GM23248 (cell line): ENCODE results near the gene TWIST2.

Experiments
- EZH2 ChIP-seq: fragments of 200-600 bp; sonication (generic); IDR thresholded peaks from 2 replicates; pipeline ENCODE4 v1.6.1; 2018; ENCODE audit warnings: antibody characterized with exemption, mild to moderate bottlenecking; ENCODE audit not compliant: insufficient read depth, poor library complexity, severe bottlenecking
- EZH2phosphoT487 ChIP-seq: fragments of 200-600 bp; sonication (generic); IDR thresholded peaks from 2 replicates; pipeline ENCODE4 v1.6.1; 2018; ENCODE audit warnings: antibody characterized with exemption, moderate library complexity, mild to moderate bottlenecking, low read depth; ENCODE audit not compliant: insufficient read depth

DNA sequence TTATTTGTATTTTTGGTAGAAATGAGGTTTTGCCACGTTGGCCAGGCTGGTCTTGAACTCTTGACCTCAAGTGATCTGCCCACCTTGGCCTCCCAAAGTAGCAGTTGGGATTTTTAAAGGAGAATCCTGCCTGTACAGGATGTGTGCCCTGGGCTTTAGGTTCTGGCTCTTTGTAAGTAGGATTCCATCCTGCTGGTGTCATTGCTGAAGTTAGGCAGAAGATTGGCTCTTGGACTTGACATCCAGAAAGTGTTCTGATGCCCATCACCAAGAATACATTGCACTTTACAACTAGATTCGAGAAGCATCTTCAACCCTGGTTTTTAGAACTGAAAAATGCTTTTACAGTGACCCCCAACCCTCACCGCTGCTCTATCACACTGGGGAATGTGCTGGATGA, 4.4 kb upstream of the TWIST2 start:
- TF ChIP-seq EZH2phosphoT487 (no peak), EZH2 (no peak)
